Measurements from ENCODE around the gene FAM8A1.

DNA sequence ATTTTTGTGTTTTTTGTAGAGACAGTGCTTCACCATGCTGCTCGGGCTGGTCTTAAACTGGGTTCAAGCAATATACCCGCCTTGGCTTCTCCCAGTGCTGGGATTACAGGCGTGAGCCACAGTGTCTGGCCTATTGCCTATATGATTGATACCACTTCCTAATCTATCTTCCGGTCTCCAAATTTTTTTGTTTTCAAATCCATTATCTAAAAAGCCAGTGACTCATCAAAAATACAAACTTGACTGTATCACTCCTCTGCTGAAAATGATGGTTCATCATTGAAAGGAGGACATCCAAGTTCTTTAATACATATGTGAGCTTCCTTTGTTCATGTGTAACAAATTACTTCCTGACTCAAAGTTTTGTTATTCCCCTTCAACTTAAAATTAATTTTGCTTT, 35.5 kb downstream of the FAM8A1 start:
- TF ChIP-seq POLR2AphosphoS5 (IDR thresholded peaks at IDR 0.05; ENCODE audit: insufficient read depth, low read depth, low read length), result no peak
- TF ChIP-seq, protein P1, sequence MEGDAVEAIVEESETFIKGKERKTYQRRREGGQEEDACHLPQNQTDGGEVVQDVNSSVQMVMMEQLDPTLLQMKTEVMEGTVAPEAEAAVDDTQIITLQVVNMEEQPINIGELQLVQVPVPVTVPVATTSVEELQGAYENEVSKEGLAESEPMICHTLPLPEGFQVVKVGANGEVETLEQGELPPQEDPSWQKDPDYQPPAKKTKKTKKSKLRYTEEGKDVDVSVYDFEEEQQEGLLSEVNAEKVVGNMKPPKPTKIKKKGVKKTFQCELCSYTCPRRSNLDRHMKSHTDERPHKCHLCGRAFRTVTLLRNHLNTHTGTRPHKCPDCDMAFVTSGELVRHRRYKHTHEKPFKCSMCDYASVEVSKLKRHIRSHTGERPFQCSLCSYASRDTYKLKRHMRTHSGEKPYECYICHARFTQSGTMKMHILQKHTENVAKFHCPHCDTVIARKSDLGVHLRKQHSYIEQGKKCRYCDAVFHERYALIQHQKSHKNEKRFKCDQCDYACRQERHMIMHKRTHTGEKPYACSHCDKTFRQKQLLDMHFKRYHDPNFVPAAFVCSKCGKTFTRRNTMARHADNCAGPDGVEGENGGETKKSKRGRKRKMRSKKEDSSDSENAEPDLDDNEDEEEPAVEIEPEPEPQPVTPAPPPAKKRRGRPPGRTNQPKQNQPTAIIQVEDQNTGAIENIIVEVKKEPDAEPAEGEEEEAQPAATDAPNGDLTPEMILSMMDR (IDR thresholded peaks at IDR 0.05; ENCODE audit: extremely low read depth in 1 of 2, insufficient read depth in 1 of 2, low read depth in 1 of 2, low read length in 2 of 2), result no peak
